Panc1 (cell line): ENCODE measurements around the gene PSKH1.

Experiments used
- POLR2AphosphoS5 ChIP-seq: IDR thresholded peaks from 2 replicates; pipeline ENCODE4 v1.6.1; 2012; ENCODE audit warnings: mild to moderate bottlenecking, low read depth, low read length, moderate library complexity
- SIN3A ChIP-seq: IDR thresholded peaks from 2 replicates; pipeline ENCODE4 v1.6.1; 2012; ENCODE audit warnings: low read depth, mild to moderate bottlenecking, low read length, moderate library complexity, borderline replicate concordance; ENCODE audit not compliant: insufficient read depth
- TF ChIP-seq, protein P1 (sequence below): fragments of 450-650 bp; IDR thresholded peaks from 2 replicates; pipeline ENCODE4 v1.5.1; 2017; ENCODE audit warnings: mild to moderate bottlenecking
- TF ChIP-seq, protein P2 (sequence below), 2 experiments: IDR thresholded peaks; 2 replicates each; pipeline ENCODE4 v1.6.1; 2011 to 2012; ENCODE audit warnings: low read depth in 2 of 2, control low read depth in 1 of 2, low read length in 1 of 2, mild to moderate bottlenecking in 1 of 2, moderate library complexity in 1 of 2; ENCODE audit not compliant: insufficient read depth in 1 of 2

DNA sequence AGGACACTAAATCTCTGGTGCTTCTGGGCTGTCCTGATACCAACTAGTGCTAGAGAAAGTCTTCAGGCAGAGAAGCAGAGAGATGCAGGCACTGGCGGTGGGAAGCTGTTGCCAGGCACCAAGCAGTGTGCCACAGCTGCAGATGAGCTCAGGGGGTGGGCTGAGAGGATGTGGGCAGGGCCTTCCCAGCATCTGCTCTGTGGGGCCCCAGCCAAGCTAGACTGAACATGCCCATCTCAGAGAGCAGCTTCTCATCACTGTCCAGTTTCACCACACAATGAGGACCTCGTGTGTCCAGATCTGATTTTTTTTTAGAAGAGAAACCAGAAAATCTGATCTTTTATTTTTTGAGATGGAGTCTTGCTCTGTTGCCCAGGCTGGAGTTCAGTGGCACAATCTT, 17.1 kb downstream of the PSKH1 start:
- TF ChIP-seq, protein P1, sequence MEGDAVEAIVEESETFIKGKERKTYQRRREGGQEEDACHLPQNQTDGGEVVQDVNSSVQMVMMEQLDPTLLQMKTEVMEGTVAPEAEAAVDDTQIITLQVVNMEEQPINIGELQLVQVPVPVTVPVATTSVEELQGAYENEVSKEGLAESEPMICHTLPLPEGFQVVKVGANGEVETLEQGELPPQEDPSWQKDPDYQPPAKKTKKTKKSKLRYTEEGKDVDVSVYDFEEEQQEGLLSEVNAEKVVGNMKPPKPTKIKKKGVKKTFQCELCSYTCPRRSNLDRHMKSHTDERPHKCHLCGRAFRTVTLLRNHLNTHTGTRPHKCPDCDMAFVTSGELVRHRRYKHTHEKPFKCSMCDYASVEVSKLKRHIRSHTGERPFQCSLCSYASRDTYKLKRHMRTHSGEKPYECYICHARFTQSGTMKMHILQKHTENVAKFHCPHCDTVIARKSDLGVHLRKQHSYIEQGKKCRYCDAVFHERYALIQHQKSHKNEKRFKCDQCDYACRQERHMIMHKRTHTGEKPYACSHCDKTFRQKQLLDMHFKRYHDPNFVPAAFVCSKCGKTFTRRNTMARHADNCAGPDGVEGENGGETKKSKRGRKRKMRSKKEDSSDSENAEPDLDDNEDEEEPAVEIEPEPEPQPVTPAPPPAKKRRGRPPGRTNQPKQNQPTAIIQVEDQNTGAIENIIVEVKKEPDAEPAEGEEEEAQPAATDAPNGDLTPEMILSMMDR = no peak
- TF ChIP-seq POLR2AphosphoS5 (no peak), SIN3A (no peak)
- TF ChIP-seq, protein P2, sequence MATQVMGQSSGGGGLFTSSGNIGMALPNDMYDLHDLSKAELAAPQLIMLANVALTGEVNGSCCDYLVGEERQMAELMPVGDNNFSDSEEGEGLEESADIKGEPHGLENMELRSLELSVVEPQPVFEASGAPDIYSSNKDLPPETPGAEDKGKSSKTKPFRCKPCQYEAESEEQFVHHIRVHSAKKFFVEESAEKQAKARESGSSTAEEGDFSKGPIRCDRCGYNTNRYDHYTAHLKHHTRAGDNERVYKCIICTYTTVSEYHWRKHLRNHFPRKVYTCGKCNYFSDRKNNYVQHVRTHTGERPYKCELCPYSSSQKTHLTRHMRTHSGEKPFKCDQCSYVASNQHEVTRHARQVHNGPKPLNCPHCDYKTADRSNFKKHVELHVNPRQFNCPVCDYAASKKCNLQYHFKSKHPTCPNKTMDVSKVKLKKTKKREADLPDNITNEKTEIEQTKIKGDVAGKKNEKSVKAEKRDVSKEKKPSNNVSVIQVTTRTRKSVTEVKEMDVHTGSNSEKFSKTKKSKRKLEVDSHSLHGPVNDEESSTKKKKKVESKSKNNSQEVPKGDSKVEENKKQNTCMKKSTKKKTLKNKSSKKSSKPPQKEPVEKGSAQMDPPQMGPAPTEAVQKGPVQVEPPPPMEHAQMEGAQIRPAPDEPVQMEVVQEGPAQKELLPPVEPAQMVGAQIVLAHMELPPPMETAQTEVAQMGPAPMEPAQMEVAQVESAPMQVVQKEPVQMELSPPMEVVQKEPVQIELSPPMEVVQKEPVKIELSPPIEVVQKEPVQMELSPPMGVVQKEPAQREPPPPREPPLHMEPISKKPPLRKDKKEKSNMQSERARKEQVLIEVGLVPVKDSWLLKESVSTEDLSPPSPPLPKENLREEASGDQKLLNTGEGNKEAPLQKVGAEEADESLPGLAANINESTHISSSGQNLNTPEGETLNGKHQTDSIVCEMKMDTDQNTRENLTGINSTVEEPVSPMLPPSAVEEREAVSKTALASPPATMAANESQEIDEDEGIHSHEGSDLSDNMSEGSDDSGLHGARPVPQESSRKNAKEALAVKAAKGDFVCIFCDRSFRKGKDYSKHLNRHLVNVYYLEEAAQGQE (IDR thresholded peaks at IDR 0.05; ENCODE audit: insufficient read depth in 1 of 2, low read depth in 2 of 2, low read length in 1 of 2) = no peak
